GM18858 (cell line): ENCODE results near the gene TSPAN4.

ENCODE experiments used
- ATAC-seq: cut with Tn5 transposase; IDR thresholded peaks from one replicate; pipeline ENCODE4 v1.9.1; 2021; ENCODE audit not compliant: unreplicated experiment

Gene TSPAN4

GRCh38 chr11:803770-804598 lies 38.7 kb upstream of the TSPAN4 start:
- no peak for ATAC-seq

GRCh38 chr11:804599-804964 lies 38.1 kb upstream of the TSPAN4 start:
- no peak for ATAC-seq

DNA sequence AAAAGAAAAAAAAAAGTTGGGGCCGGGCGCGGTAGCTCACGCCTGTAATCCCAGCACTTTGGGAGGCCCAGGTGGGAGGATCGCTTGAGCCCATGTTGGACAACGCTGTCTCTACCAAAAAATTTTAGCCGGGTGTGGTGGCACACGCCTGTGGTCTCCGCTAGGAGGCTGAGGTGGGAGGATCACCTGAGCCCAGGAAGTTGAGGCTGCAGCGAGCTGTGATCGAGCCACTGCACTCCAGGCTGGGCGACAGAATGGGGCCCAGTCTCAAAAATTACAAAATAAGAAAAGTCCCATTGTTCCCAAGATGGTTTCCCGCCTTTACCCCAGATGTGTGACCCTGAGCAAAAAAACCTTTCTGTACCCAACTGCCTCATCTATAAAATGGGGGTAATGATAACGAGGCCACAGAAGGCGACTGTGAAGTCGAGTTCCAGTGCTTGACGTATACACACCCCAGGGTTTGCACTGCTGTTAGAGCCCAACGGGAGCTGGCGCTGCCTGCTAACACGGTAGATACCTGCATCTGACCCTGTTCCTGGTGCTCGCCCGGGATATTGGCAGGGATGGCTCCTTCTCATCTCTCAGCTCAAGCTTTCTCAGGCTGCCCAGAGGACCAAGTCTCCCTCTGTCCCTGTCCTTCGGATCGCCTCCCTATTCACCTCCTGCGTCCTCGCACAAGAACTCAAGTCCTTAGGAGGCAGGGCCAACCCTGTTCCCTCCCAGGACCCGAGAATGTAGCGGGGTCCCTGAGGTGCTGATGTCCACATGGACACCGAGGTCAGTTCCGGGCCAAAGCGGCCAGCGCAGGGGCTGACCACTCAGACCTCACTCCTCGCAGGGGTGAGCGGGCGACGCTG lies 34.0 kb upstream of the TSPAN4 start:
- ATAC-seq = peak; percentile 6

DNA sequence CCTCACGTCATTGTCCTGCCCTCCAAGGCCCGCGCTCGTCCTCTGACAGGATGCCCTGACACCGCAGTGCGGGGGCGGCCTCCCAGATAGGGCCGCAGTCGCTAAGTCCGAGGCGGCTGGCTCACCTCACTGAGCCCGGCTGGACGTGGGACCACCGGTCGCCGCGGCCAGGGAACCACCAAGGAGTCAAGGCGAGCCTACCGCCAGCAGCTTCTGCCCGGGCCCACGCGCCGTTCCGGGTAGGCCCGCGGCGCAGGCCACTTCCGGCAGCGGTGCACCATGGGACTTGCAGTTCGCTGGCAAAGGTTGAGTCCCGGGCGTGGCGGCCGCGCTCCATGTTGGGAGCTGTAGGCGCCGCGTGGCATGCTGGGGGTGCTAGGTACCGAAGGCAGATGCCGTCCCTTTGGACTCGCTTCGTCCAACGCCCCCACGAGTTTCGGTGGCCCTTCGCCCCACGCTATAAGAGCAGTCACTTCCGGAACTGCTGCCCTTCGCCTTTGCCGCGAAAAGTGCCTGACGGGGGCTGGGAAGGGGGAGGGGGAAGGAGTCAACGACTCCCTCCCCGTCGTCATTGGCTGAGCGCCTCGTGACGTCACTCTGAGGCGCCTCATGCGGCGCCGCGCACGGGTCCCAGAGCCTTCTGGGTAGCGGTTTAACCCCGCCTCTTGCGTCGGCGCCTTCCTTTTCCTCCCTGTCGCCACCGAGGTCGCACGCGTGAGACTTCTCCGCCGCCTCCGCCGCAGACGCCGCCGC lies 33.2 kb upstream of the TSPAN4 start, which contains the start of gene RPLP2:
TSS of gene RPLP2 (plus strand) at position 681 of the 753 bp plus-strand sequence. CDS start 268 bp downstream, outside the sequence.
- ATAC-seq = peak; percentile 53

GRCh38 chr11:810040-810567 lies 32.5 kb upstream of the TSPAN4 start:
- ATAC-seq = peak; percentile 2

DNA sequence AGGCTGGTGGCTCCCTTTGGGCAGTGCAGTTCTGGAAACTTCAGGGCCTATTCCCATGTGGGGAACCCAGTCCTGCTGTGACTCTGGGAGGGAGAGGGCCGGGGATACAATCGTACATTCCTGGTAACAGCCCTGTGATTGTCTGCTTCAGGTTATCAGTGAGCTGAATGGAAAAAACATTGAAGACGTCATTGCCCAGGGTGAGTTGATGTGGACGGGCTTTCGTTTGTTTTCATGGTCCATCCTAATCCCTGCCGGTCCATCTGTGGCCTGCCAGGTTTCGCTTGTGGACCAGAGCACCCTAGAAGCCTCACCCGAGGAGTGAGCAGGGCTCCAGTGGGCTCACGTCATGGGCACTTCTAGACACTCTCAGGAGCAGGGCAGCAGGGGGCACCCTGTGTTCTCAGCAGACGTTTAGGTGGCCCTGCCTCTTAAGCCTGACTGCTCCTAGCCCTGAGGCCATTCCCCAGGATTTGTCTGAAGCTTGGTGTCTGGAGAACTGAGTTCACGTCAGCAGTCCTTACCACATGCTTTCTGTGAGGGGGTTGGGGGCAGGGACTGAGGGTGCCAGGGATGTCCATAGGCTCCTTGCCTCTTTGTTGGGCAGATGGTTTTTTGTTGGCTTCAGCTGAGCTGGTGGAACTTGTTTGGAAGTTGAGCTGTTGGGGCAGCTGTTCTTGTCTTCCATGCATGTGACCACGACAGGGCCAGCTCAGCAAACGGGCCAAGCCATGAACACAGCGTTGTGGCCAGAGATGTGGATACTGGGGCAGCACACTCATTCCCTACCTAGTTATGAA lies 31.0 kb upstream of the TSPAN4 start:
- no peak for ATAC-seq

DNA sequence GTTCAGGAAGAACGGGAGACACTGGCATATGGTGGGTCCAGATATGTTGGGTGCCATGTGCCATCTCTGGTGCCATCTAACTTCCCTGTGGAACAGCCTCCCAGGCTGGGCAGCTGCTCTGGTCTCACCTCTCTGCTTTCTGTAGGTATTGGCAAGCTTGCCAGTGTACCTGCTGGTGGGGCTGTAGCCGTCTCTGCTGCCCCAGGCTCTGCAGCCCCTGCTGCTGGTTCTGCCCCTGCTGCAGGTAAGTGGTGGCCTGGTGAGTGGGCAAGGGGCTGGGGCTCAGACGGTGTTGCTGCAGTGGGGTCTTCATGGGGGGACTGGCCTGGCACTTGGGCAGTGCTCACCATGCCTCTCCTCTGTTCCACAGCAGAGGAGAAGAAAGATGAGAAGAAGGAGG lies 30.3 kb upstream of the TSPAN4 start:
- no peak for ATAC-seq

DNA sequence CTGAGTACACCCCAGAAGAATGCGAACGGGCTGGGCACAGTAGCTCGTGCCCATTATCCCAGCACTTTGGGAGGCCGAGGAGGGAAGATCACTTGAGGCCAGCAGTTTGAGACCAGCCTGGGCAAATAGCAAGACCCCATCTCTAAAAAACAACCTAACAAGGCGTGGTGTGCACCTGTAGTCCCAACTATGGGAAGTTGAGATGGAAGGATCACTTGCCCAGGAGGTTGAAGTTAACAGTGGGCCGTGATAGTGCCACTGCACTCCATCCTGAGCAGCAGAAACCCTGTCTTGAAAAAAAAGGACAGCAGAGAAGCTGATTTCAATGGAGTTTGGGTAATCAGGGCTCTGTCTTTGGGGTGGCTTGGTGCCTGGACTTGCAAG lies 29.6 kb upstream of the TSPAN4 start:
- no peak for ATAC-seq

GRCh38 chr11:813456-814096 lies 29.1 kb upstream of the TSPAN4 start:
- no peak for ATAC-seq

GRCh38 chr11:815675-816432 lies 26.8 kb upstream of the TSPAN4 start:
- ATAC-seq = no peak

GRCh38 chr11:816433-816779 lies 26.2 kb upstream of the TSPAN4 start:
- ATAC-seq = no peak

DNA sequence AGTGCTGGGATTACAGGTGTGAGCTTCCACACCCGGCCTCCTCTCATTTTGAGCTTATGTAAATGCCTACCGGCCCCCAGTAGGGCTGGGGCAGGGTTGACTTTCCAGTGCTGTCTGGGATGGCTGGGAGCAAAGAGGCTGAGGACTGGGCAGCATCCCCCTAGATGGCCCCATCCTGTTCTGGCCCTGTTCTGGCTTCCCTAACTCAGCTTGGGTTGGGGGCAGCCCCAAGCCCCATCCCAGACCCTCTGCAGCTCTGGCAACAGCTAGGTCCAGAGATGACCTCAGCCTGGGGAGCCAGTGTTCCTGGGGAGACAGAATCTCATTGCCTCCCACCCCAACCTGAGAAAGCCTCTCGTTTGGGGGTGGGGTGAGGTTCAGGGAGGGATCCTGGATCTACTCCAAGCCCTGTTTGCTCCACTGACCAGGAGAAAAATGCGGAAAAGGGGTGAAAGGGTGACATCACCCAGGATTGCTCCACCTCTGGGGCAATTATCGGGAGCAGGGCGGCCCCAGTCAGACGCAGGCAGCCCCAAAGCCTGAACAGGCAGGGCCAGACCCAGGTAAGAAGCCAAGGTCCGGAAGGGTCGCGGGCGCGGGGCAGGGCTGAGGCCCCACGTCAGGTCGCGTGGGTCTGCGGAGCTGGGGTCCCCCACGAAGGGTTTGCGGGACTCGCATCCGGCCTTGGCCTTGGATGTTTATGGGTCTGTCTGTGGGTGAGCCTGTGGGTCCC lies 24.1 kb upstream of the TSPAN4 start, which contains the start of gene PNPLA2:
TSS of gene PNPLA2 (plus strand) at position 519 of the 733 bp plus-strand sequence. CDS start 805 bp downstream, outside the sequence.
- no peak for ATAC-seq

- ATAC-seq = peak; percentile 47
Observed at GRCh38 chr11:819129-819931, 23.3 kb upstream of the TSPAN4 start.

- ATAC-seq = peak; percentile 39
Observed at GRCh38 chr11:819943-820649, 22.6 kb upstream of the TSPAN4 start.

DNA sequence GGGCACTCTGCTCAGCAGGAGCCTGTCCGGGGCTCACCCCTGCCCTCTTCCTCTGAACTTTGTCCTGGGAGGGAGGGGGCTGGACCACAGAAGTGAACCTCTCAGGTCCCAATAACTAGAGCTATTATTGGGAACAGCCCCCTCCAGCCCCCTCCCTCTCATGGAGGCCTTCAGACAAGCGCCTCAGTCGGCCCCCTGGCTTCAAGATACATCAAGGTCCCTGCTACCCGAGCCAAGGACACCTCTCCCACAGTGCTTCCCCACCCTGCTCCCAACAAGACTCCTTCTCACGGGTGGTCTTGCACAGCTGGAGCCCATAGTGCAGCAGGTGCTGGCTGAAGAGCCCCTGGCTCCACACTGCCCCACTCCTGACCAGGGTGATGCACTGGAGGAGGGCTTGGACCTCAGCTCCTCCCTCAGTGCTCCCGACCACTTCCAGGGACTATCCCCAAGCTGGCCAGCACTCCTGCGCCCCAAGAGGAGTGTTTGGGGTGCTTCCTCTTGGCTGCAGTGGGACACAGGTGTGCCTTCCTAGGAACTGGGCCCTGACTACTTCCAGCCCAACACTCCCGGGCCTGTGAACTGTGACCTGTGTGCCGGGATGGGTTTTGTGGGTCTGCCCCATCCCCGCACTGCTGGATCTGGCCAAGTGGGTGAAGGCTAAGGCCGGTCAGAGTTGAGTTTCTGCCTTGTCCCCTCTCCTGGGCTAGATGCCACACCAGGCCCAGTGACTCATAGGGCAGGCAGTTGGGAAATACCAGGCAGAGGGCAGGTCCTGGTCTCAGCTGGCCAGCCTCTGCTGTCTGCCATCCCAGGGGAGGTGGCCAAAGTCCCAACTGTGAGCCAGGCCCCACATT lies 21.8 kb upstream of the TSPAN4 start:
- no peak for ATAC-seq
